ENCODE results near the gene GIGYF1. TPM values are rescaled to one million over a fixed set of nuclear protein-coding genes. Genes with fewer than 3 reads are reported as not detected.
"Not testable (repeated sequence)": the region's sequence is repeated elsewhere in the genome, so short reads cannot be mapped to it uniquely, and the experiment has no call there.

Gene GIGYF1
- total RNA-seq, 2 donors from 2014 or later, result 25.8 to 31.0 TPM

- ATAC-seq (no peak), DNase-seq (no peak)
- intact Hi-C loops (cut with DNase I), result loop anchor here in 1 of 2 donors (5.0 kb wide), 1 partner anchor 67 kb away; the partner anchor contains the start of gene MOSPD3
Measured at GRCh38 chr7:100679129-100679926, 14.7 kb downstream of the GIGYF1 start.

GRCh38 chr7:100678291-100678984 is 15.6 kb downstream of the GIGYF1 start:
- DNase-seq (peak; percentile 37), ATAC-seq (no peak)
- intact Hi-C loops (cut with DNase I), result loop anchor here in 1 of 2 donors (5.0 kb wide), 1 partner anchor 66 kb away; the partner anchor contains the start of gene MOSPD3

- intact Hi-C loops (cut with DNase I), result loop anchor here in 1 of 2 donors (5.0 kb wide), 1 partner anchor 65 kb away; the partner anchor contains the start of gene MOSPD3
- DNase-seq, result peak; percentile 26
- no peak for ATAC-seq
Measured at GRCh38 chr7:100677308-100678267, 16.5 kb downstream of the GIGYF1 start.

- intact Hi-C loops (cut with DNase I), result loop anchor here in 1 of 2 donors (5.0 kb wide), 1 partner anchor 64 kb away; the partner anchor contains the start of gene MOSPD3
- ATAC-seq (no peak), DNase-seq (peak; percentile 27)
Measured at GRCh38 chr7:100676501-100677306, 17.3 kb downstream of the GIGYF1 start.

GRCh38 chr7:100675581-100676350 is 18.3 kb downstream of the GIGYF1 start:
- DNase-seq (peak; percentile 88), ATAC-seq (peak; percentile 20 to 37)
- intact Hi-C loops (cut with DNase I), result loop anchor here in 1 of 2 donors (5.0 kb wide), 1 partner anchor 63 kb away; the partner anchor contains the start of gene MOSPD3

GRCh38 chr7:100675105-100675451 is 19.0 kb downstream of the GIGYF1 start:
- intact Hi-C loops (cut with DNase I), result loop anchor here in 1 of 2 donors (5.0 kb wide), 1 partner anchor 63 kb away; the partner anchor contains the start of gene MOSPD3
- DNase-seq, result peak; percentile 34
- ATAC-seq, result peak in 1 of 2 donors; percentile 0

GRCh38 chr7:100674411-100675104 is 19.5 kb downstream of the GIGYF1 start:
- intact Hi-C loops (cut with DNase I), result loop anchor here in 1 of 2 donors (5.0 kb wide), 1 partner anchor 62 kb away; the partner anchor contains the start of gene MOSPD3
- ATAC-seq (peak in 1 of 2 donors; percentile 1), DNase-seq (peak; percentile 41)

GRCh38 chr7:100673942-100674410 is 20.1 kb downstream of the GIGYF1 start:
- ATAC-seq (peak in 1 of 2 donors; percentile 2), DNase-seq (peak; percentile 58)
- intact Hi-C loops (cut with DNase I), result no loop called here

GRCh38 chr7:100673302-100673941 is 20.6 kb downstream of the GIGYF1 start, which contains the start of gene GNB2:
TSS of gene GNB2 (plus strand) at chr7:100673740. CDS start at chr7:100676266, 2,526 bp downstream.
- intact Hi-C loops (cut with DNase I), result no loop called here
- DNase-seq (peak; percentile 99), ATAC-seq (peak; percentile 87 to 89)

- ATAC-seq, result no peak
- intact Hi-C loops (cut with DNase I), result no loop called here
- no peak for DNase-seq
Measured at GRCh38 chr7:100671353-100672327, 22.4 kb downstream of the GIGYF1 start.

- intact Hi-C loops (cut with DNase I), result no loop called here
- ATAC-seq (no peak), DNase-seq (no peak)
Measured at GRCh38 chr7:100670074-100670473, 24.0 kb downstream of the GIGYF1 start.

- ATAC-seq; DNase-seq; intact Hi-C loops (cut with DNase I): not testable (repeated sequence)
Measured at GRCh38 chr7:100669106-100669505, 24.9 kb downstream of the GIGYF1 start.

GRCh38 chr7:100668069-100668449 is 26.0 kb downstream of the GIGYF1 start:
- DNase-seq, result no peak
- intact Hi-C loops (cut with DNase I), result no loop called here
- ATAC-seq, result no peak

- intact Hi-C loops (cut with DNase I), result no loop called here
- no peak for DNase-seq
- no peak for ATAC-seq
Measured at GRCh38 chr7:100667331-100668068, 26.6 kb downstream of the GIGYF1 start.

Measured in left cardiac atrium (tissue), 4 donors.